HepG2 (cell line): ENCODE results near the gene SHTN1. TPM values are rescaled to one million over a fixed set of nuclear protein-coding genes. Genes with fewer than 3 reads are reported as not detected.

Experiments used
- ARID3A ChIP-seq: IDR thresholded peaks from 2 replicates; pipeline ENCODE4 v1.6.1; 2012; ENCODE audit warnings: low read depth, low read length, improper control_type of control experiment
- BRF2 ChIP-seq: sonication (generic); formaldehyde crosslinking; IDR thresholded peaks from 2 replicates; pipeline ENCODE4 v1.8.1; 2022; ENCODE audit warnings: mild to moderate bottlenecking, missing genetic modification reagents
- EED ChIP-seq: sonication (generic); formaldehyde crosslinking; IDR thresholded peaks from 2 replicates; pipeline ENCODE4 v1.5.0; 2020; ENCODE audit warnings: mild to moderate bottlenecking, missing genetic modification reagents
- ETS1 ChIP-seq: sonication (generic); formaldehyde crosslinking; IDR thresholded peaks from 2 replicates; pipeline ENCODE4 v1.4.0; 2020; ENCODE audit warnings: missing genetic modification reagents
- GLMP ChIP-seq: sonication (generic); formaldehyde crosslinking; IDR thresholded peaks from 2 replicates; pipeline ENCODE4 v1.9.0; 2021; ENCODE audit warnings: missing genetic modification reagents, mild to moderate bottlenecking, borderline replicate concordance
- GRHL1 ChIP-seq: sonication (generic); formaldehyde crosslinking; conservative IDR thresholded peaks from 2 replicates; pipeline ENCODE4 v1.8.0; 2022; ENCODE audit warnings: missing genetic modification reagents
- HNF4A ChIP-seq: sonication (generic); formaldehyde crosslinking; IDR thresholded peaks from 2 replicates; pipeline ENCODE4 v1.4.0; 2020; ENCODE audit warnings: missing genetic modification reagents
- IKZF5 ChIP-seq: IDR thresholded peaks from 2 replicates; pipeline ENCODE4 v1.6.1; 2018; ENCODE audit warnings: missing genetic modification reagents, mild to moderate bottlenecking, missing compliant biosample characterization
- KMT2A ChIP-seq: sonication (generic); formaldehyde crosslinking; IDR thresholded peaks from 2 replicates; pipeline ENCODE4 v1.4.0; 2020; ENCODE audit warnings: missing genetic modification reagents
- LCORL ChIP-seq, 2 experiments: fragments of 450-650 bp in 1 of 2; sonication (generic) in 1 of 2; formaldehyde crosslinking in 1 of 2; IDR thresholded peaks; 2 replicates each; pipeline versions ENCODE4 v1.5.0 to v1.6.1; 2017 to 2020; ENCODE audit warnings: antibody characterized with exemption in 1 of 2, missing genetic modification reagents in 1 of 2
- MAFK ChIP-seq, 2 experiments: IDR thresholded peaks in 1 of 2; conservative IDR thresholded peaks in 1 of 2; 2 replicates each; pipeline ENCODE4 v1.6.1; 2011; ENCODE audit warnings: improper control_type of control experiment in 2 of 2, low read length in 2 of 2
- MED1 ChIP-seq: sonication (generic); formaldehyde crosslinking; IDR thresholded peaks from 2 replicates; pipeline ENCODE4 v1.4.0; 2020; ENCODE audit warnings: missing genetic modification reagents
- NFIB ChIP-seq: sonication (generic); formaldehyde crosslinking; IDR thresholded peaks from 2 replicates; pipeline ENCODE4 v1.9.0; 2021; ENCODE audit warnings: missing genetic modification reagents, mild to moderate bottlenecking, borderline replicate concordance
- SKIL ChIP-seq: sonication (generic); formaldehyde crosslinking; IDR thresholded peaks from 2 replicates; pipeline ENCODE4 v1.8.0; 2022; ENCODE audit warnings: missing genetic modification reagents, mild to moderate bottlenecking, moderate library complexity, borderline replicate concordance
- TBX2 ChIP-seq: sonication (generic); formaldehyde crosslinking; IDR thresholded peaks from 2 replicates; pipeline ENCODE4 v1.5.0; 2020; ENCODE audit warnings: missing genetic modification reagents, mild to moderate bottlenecking, borderline replicate concordance
- ZNF543 ChIP-seq: sonication (generic); formaldehyde crosslinking; IDR thresholded peaks from 2 replicates; pipeline ENCODE4 v1.4.0; 2020; ENCODE audit warnings: mild to moderate bottlenecking, missing genetic modification reagents
- ZNF850 ChIP-seq: sonication (generic); formaldehyde crosslinking; conservative IDR thresholded peaks from 2 replicates; pipeline ENCODE4 v1.9.0; 2021; ENCODE audit warnings: mild to moderate bottlenecking, missing genetic modification reagents
- ZZZ3 ChIP-seq: sonication (generic); formaldehyde crosslinking; IDR thresholded peaks from 2 replicates; pipeline ENCODE4 v1.4.0; 2020; ENCODE audit warnings: missing genetic modification reagents, mild to moderate bottlenecking, borderline replicate concordance
- polyA plus RNA-seq, 8 experiments: library from polyadenylated mRNA; depleted of rRNA in 3 of 8; stranded (reverse) in 7 of 8; unstranded in 1 of 8; fragments of >200 nt; fragmentation: Illumina TruSeq in 4 of 8; extraction: Trizol in 4 of 8; gene quantifications; 2 replicates each; pipeline versions ENCODE4 v1.2.1 to v1.2.3, GENCODE V29; 2011 to 2016; ENCODE audit warnings: low read depth in 4 of 8, missing spikeins in 1 of 8, mixed read lengths in 1 of 8; ENCODE audit not compliant: insufficient read depth in 1 of 8
- total RNA-seq, 5 experiments: library from RNA; depleted of rRNA; stranded (reverse); fragments of >200 nt; fragmentation: Illumina TruSeq; extraction: Trizol; gene quantifications; 2 replicates each; pipeline ENCODE4 v1.2.3, GENCODE V29; 2016; ENCODE audit warnings: low read depth in 1 of 5

Gene SHTN1
- total and polyA plus RNA-seq, 2 of the 13 experiments (the other 11 are each of a cell fraction or from before 2014, with no cell fraction given) = 11.3 to 15.6 TPM

- 0 out of 2 replicates have a peak, but pooled peaks have one; percentile 15 for TF ChIP-seq IKZF5 (CRISPR knock-in tag)
- TF ChIP-seq KMT2A (CRISPR knock-in tag) = no peak
- TF ChIP-seq EED (CRISPR knock-in tag) = 0 out of 2 replicates have a peak, but pooled peaks have one; percentile 44
- TF ChIP-seq ETS1 (CRISPR knock-in tag) = no peak
- no peak for TF ChIP-seq LCORL (IDR thresholded peaks at IDR 0.05)
- TF ChIP-seq LCORL (CRISPR knock-in tag; IDR thresholded peaks at IDR 0.05) = no peak; the same call in 1 of the 2 replicates
- no peak for TF ChIP-seq SKIL (CRISPR knock-in tag)
- no peak for TF ChIP-seq GLMP
- no peak for TF ChIP-seq ARID3A
- no peak for TF ChIP-seq ZZZ3 (CRISPR knock-in tag)
- TF ChIP-seq NFIB (CRISPR knock-in tag) = 0 out of 2 replicates have a peak, but pooled peaks have one; percentile 62
- TF ChIP-seq ZNF850 (CRISPR knock-in tag) = no peak
- TF ChIP-seq GRHL1 (CRISPR knock-in tag) = no peak
- TF ChIP-seq MAFK (conservative IDR thresholded peaks at IDR 0.05 in 1 of 2, IDR thresholded peaks at IDR 0.05 in 1 of 2; ENCODE audit: low read length in 2 of 2) = no peak
- no peak for TF ChIP-seq BRF2 (CRISPR knock-in tag)
- TF ChIP-seq HNF4A (CRISPR knock-in tag) = peak; percentile 57; the same call in 1 of the 2 replicates
- TF ChIP-seq TBX2 (CRISPR knock-in tag) = peak; percentile 62; the same call in 1 of the 2 replicates
- TF ChIP-seq ZNF543 = no peak
- no peak for TF ChIP-seq MED1 (CRISPR knock-in tag)
Observed at GRCh38 chr10:117005527-117006055, 604 bp upstream of the SHTN1 start (continued).
